ENCODE data around the gene CERS1.

Gene CERS1, protein sequence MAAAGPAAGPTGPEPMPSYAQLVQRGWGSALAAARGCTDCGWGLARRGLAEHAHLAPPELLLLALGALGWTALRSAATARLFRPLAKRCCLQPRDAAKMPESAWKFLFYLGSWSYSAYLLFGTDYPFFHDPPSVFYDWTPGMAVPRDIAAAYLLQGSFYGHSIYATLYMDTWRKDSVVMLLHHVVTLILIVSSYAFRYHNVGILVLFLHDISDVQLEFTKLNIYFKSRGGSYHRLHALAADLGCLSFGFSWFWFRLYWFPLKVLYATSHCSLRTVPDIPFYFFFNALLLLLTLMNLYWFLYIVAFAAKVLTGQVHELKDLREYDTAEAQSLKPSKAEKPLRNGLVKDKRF
- 0 to 0.77 (median 0.05) reads per million in 17 experiments for total RNA-seq

DNA sequence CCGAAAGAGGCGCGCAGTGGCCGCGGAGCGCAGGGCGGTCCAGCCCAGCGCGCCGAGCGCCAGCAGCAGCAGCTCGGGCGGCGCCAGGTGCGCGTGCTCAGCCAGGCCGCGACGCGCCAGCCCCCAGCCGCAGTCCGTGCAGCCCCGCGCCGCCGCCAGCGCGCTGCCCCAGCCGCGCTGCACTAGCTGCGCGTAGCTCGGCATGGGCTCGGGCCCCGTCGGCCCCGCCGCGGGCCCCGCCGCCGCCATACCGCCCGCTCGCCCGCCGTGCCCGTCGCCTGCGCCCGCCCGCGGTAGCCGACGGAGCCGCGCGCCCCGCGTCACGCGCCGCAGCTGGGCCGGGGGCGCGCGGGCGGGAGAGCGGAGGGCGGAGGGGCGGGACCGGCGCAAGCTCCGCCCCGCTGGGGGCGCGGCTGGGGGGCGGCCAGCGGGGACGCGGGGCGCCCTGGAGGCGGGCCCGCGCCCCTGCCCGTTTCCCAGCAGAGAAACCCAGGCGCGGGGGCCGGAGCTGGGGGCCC is at the start of gene CERS1:
TSS of gene CERS1 (minus strand) at position 335 of the 518 bp plus-strand sequence. CDS start at position 249, 86 bp downstream.
- DNase-seq, result peak in 2 of 4 experiments; percentile 23 to 56

DNA sequence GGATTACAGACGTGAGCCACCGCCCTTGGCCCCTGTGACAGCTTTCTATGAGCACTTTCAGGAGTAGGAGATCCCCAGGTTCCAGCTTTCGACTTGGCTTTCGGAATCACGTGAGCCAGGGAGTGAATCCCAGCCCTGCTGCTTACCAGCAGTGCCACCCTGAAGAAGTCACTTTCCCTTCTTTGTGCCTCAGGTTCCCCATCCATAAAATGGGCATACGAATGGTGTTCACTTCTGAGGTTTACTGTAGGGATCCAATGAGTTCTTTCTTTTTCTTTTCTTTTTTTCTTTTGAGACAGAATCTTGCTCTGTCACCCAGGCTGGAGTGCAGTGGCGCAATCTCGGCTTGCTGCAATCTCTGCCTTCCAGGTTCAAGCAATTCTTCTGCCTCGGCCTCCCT is 49.3 kb upstream of the CERS1 start:
- no peak for DNase-seq

DNA sequence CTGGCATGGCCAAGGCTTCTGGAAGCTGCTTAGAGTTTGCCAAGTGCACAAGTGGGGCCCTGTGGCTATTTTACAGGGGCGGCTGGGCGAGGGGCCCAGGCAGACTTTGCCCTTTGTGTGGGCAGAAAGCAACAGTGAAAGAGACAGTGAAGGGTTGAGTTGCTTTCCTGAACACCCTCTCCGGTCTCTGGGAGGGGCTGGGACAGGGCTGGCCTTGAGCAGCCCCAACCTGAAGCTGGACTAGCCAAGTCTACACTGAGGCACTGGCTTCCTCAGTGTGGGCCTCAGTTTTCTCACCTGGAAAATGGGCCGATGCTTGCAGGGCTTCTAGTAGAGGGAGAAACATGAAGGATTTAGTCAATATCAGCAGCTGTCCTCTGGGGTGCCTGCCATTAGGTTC is 47.5 kb upstream of the CERS1 start:
- DNase-seq, result no peak

DNA sequence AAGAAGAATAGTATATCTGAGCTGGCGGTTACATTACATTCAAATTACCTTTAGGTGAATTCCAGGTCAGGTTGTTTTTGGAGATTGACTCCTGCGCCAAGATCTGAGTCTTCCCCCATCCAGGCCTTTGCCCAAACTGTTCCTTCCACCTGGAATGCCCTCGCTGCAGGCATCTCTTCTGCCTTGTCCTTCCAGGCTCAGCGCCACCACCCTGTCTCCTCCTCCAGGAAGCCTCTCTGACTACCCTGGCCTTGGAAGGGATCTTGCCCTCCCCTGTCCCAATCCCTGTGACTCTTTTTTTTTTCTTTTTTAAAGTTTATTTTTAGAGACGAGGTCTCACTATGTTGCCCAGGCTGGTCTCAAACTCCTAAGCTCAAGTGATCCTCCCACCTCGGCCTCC is 46.7 kb upstream of the CERS1 start:
- DNase-seq, result no peak

DNA sequence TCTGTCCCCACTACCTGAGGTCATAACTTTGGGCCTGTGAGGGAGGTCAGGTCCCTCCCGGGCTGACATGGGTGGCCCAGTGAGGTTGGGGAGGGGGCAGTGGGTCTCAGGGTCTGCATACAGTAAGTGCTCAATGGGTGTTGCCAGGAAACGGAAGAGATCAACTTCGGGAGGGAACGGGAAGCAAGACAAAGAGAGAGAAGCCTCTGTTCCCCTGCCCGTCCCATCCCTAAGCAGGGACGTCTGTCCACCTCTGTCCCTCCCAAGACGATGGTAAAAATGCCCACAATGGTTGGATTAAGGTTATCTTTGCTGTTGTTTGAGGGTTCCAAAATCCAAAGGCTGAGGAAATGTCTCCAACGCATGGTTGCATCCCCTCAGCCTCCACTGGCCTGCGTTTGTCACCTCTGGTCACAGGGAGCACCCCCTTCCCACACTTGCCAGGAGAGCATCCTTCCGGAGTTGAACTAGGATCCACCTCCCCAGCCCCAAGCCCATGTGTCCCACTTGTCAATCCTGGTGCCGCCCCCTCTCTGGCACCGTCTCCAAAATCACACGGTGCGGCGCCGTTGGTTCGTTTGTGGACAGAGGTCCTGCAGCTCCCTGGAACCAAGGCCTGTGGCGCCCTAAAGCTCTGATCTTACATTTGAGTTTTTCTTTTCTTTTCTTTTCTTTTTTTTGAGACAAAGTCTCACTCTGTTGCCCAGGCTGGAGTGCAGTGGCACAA is 45.8 kb upstream of the CERS1 start:
- no peak for DNase-seq

DNA sequence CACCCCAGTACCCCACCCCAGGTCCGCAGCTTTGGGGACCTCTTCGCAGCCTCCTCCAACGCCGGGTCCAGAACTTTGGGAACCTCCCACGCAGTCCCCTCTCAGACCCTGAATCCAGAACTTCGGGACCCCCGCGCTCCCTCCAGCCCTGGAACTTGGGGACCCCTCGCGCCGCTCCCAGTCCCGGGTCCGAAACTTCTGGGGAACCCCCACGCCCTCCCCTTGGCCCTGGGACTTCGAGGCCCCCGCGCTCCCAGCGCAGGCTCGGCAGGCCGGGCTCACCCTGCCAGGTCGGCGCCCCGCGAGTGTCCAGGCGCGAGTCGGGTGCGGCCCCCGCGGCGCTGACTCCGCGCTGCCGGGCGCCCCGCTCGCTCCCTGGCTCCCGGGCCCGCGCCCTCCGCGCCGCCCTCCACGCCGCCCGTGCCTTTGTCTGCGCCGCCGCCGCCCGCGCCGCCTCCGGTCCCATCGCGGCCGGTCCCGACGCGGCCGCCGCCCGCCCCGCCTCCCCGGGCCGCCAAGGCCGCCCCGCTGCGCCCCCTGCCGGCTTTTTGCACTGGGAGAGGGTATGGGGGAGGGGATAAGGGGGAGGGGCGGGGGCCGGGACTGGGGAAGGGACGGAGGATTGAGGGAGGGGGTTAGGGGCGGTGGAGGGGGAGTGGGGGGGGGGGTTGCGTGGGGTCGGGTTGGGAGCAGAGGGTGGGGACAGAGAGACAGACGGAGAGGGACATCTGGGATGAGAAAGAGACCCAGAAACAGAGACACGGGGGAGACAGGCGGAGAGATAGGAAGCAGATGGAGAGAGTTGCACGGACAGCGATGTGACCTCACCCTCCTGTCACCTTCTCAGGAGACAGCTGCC is 45.0 kb upstream of the CERS1 start, which contains the start of gene HOMER3:
TSS of gene HOMER3 (minus strand) at position 449 of the 859 bp plus-strand sequence. CDS start 2,235 bp downstream, outside the sequence.
- peak; percentile 77 to 95 (median 90) for DNase-seq

DNA sequence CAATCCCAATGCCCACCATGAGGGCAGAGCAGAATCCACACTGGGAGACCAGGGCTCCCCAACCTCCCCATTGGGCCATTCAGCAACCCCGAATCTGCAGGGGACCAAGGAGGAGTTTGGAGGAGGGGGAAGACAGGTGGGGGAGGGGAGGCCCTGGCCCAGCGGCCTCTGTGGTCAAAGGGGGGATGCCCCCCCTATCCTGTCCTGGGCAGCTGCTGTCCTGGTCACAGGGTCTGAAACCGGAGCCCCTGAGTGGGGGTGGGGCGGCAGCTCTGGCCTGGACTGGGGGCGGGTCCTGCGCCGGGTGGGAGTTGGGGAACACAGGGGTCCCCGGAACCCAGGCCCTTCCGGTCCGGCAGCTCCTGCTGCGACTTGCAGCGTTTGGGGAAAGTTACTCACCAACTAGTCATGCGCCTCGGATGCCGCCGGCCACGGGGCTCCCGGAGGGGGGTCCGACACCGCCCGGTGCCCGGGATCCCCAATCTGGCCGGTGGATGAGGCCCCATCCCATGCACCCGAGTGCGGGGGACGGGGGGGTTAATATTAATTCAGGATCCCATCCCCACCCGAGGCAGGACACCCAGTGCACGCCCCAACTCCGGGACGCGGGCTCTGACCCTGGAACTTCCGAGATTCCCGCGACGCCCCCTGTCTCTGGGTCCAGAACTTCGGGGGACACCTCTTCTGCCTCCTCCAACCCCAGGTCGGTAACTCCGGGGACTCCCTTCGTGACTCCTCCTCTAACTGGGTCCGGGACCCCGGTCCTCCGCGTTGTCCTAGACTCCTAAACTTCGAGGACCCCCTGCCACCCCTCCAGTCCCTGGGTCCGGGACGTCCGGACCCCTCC is 44.2 kb upstream of the CERS1 start:
- DNase-seq, result peak; percentile 35 to 75 (median 62)

DNA sequence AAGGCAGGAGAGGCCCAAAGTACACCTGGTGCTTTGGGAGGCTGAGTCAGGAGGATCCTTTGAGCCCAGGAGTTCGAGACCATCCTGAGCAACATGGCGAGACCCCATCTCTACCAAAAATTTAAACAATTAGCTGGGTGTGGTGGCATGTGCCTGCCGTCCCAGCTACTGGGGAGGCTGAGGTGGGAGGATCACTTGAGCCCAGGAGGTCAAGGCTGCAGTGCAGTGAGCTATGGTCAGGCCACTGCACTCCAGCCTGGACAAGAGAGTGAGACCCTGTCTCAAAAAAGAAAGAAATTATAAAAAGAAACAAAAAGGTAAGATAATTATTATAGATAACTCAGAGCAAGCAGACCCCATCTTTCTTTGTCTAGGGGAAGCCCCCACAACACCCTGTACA is 43.2 kb upstream of the CERS1 start:
- no peak for DNase-seq

DNA sequence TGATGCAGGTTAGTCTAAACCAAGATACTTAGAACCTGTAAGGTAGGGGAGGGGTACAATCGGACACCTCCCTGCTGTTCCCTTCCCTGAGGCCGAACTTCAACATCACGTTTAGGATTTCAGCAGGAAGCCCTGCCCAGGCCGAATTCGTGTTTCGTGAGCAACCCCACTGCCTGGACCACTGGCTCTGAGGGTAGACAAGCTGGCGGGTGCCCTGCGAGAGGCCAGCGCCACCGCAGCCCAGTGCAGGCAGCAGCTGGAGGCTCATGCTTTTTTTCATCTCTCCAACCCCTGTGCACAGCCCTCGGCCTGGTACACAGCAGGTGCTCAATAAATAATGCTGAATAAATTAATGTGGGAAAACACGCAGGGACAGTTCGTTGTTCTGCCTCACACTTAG is 37.3 kb upstream of the CERS1 start:
- DNase-seq, result no peak

DNA sequence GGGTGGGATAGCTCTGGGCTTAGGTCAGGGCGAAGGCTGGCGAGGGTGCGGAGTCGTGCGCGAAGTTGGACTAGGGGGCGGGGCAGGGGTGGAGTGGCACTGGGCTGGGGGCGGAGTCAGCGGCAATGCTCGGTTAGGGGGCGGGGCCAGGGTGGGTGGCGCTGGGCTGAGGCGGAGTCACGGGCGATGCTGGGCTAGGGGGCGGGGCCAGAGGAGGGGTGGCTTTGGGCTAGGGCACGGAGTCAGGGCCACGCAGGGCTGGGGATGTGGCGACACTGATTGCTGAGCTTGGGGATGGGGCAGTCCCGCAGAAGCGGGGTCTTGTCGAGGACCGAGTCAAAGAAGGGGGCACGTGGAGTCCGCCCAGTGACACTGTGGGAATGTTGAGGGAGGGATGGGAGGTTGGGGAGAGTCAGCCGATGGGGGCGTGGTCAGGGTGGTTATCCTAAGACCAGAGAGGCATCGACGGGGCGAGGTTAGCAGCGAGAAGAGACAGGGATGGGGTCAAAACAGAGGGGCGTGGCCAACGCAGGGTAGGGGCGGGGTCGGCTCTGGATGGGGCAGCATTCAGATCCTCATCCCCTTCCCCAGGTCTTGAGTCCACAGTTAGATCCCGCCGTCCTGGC is 36.4 kb upstream of the CERS1 start:
- peak; percentile 80 to 95 (median 90) for DNase-seq

DNA sequence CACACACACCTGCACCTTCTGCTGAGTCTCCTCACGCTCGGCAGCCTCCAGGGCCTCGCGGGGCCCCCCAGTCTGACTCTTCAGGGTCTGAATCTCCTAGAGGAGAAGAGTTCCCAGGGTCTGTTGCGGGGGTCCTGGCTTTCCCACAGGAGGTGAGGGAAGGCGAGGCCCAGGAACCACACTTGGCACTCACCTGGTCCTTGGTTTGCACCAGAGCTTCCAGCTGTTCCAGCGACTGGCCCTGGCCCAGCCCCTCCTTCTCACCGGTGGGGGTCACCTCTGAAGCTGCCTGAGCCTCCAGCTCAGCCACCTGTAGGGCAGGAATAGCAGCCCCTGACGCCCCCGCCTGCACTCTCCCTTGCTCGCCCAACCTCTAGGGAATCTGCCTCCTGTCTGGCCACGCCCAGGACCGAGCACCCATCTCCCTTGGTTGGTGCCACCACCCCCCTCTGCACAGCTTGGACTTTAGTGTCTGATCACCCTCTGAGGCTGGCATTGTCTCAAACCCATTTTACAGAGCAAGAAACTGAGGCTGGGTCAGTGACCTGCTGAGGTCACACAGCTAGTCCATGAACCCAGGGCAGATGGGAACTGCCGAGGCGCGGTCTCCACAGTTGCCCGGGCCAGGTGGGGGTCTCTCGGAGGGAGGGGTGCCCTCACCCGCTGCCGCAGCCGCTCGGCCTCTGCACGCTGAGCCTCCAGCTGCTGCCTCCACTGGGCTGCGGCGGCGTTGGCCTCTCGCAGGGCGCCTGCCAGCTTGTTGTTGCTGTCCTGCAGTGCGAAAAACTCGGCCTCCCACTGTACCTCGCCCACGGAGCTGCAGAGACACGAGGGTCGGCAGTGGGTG is 35.6 kb upstream of the CERS1 start:
- DNase-seq, result no peak

DNA sequence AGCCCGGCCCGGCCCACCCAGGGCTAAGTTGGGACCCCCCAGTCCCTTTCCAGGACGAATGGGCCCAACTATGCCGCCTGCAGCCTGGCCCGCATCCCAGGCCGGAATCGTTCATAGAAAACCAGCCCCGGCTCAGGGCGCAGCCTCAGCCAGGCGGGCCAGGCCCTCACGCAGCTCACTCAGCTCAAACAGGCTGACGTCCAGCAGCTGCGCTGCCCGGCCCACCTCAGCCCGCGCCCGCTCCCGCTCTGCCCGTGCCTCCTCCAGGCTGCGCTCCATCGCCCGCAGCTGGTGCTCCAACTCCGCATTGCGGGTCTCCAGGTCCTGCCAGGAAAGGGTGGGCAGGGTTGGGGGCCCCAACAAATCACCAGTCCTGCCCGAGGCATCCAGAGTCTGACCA is 33.4 kb upstream of the CERS1 start:
- DNase-seq, result no peak

DNA sequence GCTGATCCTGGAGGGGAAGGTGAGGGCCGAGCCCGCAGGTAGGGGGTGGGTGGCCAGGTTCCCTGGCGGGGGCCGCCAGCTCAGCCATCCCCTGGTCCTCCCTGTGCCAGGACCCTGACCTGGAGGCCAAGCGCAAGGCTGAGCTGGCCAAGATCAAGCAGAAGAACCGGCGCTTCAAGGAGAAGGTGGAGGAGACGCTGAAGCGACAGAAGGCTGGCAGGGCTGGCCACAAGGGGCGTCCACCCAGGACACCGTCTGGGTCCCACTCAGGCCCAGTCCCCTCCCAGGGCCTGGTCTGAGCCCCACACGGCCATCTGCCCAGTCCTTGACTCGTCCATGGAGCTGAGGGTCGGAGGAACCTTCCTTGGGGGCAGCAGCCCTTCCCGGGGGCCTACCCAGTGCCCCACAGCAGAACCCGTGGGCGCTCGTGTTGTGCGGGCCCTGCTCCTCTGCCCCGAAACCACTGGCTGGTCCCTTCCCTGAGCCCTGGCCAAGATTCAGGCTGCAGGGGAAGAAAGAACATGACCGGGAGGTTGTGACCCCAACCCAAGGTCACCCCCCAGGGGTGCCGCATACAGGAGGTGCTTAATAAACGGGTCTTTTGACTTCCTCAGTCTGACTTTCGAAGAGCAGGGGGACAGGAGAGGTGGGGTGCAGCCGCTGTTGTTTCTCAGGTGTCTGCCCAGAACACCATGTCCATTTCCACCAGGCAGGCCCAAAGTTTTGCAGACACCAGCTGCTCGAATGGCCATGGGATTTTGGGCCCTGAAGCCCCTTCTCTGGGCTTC is 32.3 kb upstream of the CERS1 start:
- DNase-seq, result no peak

DNA sequence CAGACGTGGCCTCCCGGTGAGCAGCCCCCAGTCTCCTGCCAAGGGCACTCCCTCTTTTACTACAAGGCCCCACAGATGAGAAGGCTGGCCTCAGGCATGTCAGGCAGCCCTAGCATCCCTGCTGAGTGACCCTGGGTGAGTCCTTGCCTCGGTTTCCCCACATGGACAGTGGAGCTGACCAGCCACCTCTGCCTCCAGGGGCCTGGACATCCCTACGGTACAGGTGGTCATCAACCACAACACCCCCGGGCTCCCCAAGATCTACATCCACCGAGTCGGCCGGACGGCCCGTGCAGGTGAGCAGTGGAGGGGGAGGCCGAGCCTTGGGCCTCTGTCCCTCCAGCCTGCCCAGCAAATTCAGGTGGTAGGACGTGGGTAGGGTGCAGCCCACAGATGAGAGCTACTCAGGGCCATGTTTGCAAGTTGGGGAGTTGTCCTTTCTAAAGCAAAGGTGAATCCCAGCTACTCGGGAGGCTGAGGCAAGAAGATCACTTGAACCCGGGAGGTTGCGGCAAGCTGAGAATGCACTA is 28.8 kb upstream of the CERS1 start:
- DNase-seq, result no peak

DNA sequence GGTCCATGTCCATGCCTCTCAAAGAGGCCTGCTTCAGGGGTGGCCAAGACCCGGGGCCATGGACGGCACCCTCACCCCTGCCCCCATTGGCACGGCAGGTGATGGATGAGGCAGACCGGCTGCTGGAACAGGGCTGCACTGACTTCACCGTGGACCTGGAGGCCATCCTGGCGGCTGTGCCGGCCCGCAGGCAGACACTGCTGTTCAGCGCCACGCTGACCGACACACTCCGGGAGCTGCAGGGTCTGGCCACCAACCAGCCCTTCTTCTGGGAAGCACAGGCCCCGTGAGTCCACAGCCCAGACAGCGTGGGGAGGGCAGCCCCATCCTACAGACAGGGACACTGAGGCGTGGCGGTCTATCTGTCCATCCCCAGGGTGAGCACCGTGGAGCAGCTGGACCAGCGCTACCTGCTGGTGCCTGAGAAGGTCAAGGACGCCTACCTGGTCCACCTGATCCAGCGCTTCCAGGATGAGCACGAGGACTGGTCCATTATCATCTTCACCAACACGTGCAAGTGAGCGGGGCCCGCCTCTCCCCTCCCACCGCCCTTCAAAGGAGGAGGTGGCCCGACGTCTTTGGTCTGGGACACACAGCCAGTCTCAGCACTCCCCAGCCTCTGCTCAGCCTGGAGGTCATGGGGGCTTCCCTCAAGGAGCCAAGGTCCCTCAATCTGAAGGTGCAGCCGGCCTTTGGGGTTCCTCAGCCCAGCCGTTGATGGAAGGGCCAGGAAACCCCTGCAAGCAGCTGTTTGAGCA is 26.4 kb upstream of the CERS1 start:
- DNase-seq, result no peak

DNA sequence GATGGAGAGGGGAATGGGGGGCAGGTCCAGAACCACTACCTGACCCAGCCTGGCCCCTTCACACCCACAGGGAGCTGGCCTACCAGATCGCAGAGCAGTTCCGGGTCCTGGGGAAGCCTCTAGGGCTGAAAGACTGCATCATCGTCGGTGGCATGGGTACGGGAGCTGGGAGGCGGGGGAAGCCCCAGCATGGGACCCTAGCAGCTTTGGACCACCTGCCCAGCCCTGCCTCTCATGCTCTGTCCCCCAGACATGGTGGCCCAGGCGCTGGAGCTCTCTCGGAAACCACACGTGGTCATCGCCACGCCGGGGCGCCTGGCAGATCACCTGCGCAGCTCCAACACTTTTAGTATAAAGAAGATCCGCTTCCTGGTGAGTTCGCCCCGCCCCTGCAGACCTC is 25.6 kb upstream of the CERS1 start:
- DNase-seq, result no peak

DNA sequence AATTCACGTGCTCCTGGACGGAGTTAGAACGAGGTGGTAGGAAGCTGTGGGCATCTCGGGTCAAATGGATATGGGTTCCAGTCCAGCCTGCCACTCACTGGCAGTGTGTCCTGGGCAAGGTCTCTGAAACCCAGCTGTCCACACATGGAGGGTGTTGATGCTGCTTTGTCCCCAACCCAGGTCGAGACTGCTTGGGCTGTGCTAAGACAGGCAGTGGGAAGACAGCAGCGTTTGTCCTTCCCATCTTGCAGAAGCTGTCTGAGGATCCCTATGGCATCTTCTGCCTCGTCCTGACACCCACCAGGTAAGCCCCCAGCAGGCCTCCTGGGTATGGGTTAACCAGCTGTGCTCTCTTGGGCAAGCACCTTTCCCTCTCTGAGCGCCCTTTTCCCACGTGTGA is 24.4 kb upstream of the CERS1 start:
- DNase-seq, result no peak

DNA sequence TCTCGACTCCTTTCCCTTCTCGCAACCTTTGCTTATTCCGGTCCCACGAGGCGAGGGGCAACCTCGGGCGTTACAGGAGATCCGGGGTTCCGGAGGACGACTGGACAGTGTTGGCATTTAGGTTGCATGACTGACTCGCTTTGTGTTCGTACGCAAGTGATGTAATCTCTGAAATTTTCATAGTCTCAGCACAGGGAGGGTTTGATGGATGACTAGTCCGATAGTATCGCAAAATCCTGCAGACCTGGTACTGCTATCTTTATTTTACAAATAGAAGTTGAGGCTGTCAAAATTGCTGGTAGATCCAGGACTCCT is 23.9 kb upstream of the CERS1 start:
- DNase-seq, result peak in 2 of 4 experiments; percentile 8 to 9

All from suppressor macrophage (primary cell).